SIG-M5 treated with dmso at 0.1 percent for 504 hours (cell line): ENCODE results near the gene QTRT2.

Experiments used
- DNase-seq: peaks from one replicate; lab custom pipeline; 2025; ENCODE audit not compliant: unreplicated experiment; lab: John Stamatoyannopoulos, UW

Gene QTRT2

GRCh38 chr3:114120211-114120610 is 63.7 kb downstream of the QTRT2 start:
- DNase-seq: no peak

- DNase-seq: no peak
Measured at GRCh38 chr3:114122027-114122709, 65.6 kb downstream of the QTRT2 start.

- DNase-seq: no peak
Measured at GRCh38 chr3:114126461-114126860, 69.9 kb downstream of the QTRT2 start.

DNA sequence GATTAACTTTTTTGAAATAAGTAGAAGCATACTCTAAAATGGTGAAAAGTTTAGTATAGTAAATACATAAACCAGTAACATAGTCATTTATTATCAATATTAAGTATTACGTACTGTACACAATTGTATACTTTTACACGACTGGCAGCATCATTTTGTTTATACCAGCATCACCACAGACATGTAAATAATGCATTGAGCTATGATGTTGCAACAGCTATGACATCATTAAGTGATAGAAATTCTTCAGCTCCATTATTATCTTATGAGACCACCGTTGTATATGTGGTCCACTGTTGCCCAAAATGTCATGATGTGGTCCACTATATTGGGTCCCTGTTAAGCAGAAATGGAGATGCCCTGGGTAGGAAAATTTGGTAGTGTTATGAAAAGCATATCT is 71.0 kb downstream of the QTRT2 start:
- DNase-seq: no peak

GRCh38 chr3:114128231-114128630 is 71.7 kb downstream of the QTRT2 start:
- DNase-seq: no peak

DNA sequence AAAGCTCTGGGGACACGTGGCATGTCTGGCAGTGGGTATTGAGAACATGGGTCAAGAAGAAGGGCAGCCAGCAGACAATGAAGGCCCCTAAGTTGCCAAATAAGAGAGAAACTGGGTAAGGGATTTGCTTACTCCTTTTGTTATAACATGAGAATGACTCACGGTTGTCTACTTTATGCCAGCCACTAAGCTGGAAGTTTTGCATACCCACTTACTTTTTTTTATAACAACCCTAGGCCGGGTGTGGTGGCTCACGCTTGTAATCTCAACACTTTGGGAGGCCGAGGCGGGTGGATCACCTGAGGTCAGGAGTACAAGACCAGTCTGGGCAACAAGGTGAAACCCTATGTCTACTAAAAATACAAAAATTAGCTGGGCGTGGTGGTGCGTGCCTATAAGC is 72.3 kb downstream of the QTRT2 start:
- DNase-seq: no peak

DNA sequence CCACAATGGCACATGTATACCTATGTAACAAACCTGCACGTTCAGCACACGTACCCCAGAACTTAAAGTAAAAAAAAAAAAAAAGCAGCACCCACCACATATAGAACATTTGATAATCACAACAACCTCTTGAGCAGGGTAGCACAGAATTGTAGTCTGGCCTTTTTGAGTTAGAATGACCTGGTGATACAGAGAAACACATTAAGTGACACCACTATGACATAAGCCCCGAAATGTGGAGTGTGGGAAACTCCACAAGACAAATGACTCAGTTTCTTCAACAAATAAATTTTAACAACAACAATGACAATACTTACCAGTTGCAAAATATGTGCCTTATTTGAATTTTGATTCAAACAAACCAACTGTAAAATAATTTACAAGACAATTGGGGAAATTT is 76.0 kb downstream of the QTRT2 start:
- no peak for DNase-seq

GRCh38 chr3:114133947-114134346 is 77.4 kb downstream of the QTRT2 start:
- DNase-seq: no peak
